NB4 (cell line): ENCODE results near the gene VAC14.

Source experiments
- CTCF ChIP-seq: IDR thresholded peaks from one replicate; pipeline ENCODE4 v1.5.1; 2012; ENCODE audit warnings: low read depth, low read length
- MAX ChIP-seq: IDR thresholded peaks from 2 replicates; pipeline ENCODE4 v1.6.1; 2011; ENCODE audit warnings: low read depth, low read length
- MYC ChIP-seq: IDR thresholded peaks from 2 replicates; pipeline ENCODE4 v1.6.1; 2011; ENCODE audit warnings: low read depth, low read length
- POLR2A ChIP-seq: IDR thresholded peaks from 2 replicates; pipeline ENCODE4 v1.6.1; 2011; ENCODE audit warnings: mild to moderate bottlenecking; ENCODE audit not compliant: insufficient read length; ENCODE audit errors: extremely low read depth

DNA sequence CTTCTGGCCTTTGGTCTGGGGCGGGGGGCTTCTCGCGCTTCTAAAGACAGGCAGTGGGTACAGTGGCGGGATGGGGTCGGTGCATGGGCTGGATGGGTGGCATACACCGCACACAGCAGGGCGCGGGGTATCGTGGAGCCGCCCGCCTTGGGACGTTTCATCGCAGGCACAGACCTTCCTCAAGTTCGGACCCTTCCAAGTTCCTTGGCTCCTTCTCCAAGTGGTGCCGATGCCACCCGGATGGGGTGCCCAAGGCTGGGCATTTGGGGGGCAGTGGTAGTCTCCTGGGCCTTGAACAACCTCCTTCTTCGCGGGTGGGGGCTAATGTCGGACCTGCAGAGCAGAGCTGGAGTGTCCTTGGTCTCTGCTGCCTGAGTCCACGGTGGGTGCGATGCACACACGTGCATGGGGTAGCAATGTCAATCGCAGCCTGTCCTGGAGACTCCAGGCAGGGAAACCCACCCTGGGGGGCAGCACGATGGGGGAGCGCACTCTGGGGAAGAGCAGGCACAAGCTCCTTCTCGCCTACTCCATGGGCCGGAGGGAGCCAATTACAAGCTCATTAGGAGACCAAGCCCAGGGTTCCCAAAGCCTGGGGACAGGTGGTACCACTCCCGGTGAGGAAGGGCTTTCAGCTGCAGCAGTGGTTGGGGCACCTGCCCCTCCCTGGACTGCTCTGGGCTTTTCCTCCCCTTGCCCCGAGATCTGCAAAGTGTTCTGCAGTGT, 114.4 kb downstream of the VAC14 start:
- TF ChIP-seq CTCF: no peak
- no peak for TF ChIP-seq POLR2A
- no peak for TF ChIP-seq MAX
- TF ChIP-seq MYC: 0 out of 2 replicates have a peak, but pooled peaks have one; percentile 31
